Mesenchymal stem cell (in vitro differentiated cells and primary cell): ENCODE results near the gene HOXC9.

Source experiments
- DNase-seq: peaks from one replicate; pipeline ENCODE4 v3.0.0-alpha.2; 2013
- H2AFZ ChIP-seq: one replicate; pipeline ENCODE4 v1.6.1; 2013; ENCODE audit warnings: low read depth, mild to moderate bottlenecking, control low read depth, inconsistent platforms, low read length, moderate library complexity
- H2AK5ac ChIP-seq: 2 replicates; pipeline ENCODE4 v1.6.1; 2013; ENCODE audit warnings: low read length, moderate library complexity, mild to moderate bottlenecking, inconsistent platforms; ENCODE audit not compliant: severe bottlenecking
- H2BK120ac ChIP-seq: one replicate; pipeline ENCODE4 v1.6.1; 2013; ENCODE audit warnings: low read depth, mild to moderate bottlenecking, inconsistent platforms, low read length, moderate library complexity
- H2BK12ac ChIP-seq, 2 experiments: one replicate each; pipeline ENCODE4 v1.6.1; 2013; ENCODE audit warnings: inconsistent platforms in 2 of 2, low read length in 2 of 2, mild to moderate bottlenecking in 2 of 2, moderate library complexity in 2 of 2, control low read depth in 1 of 2
- H2BK15ac ChIP-seq: one replicate; pipeline ENCODE4 v1.6.1; 2013; ENCODE audit warnings: mild to moderate bottlenecking, low read depth, inconsistent platforms; ENCODE audit not compliant: poor library complexity, severe bottlenecking
- H2BK5ac ChIP-seq: 2 replicates; pipeline ENCODE4 v1.6.1; 2013; ENCODE audit warnings: low read depth, mild to moderate bottlenecking, low read length, control low read depth, inconsistent platforms; ENCODE audit not compliant: poor library complexity, severe bottlenecking
- H3K14ac ChIP-seq, 2 experiments: one replicate each; pipeline ENCODE4 v1.6.1; 2013; ENCODE audit warnings: inconsistent platforms in 2 of 2, low read length in 2 of 2, control low read depth in 1 of 2, mild to moderate bottlenecking in 1 of 2, moderate library complexity in 1 of 2
- H3K18ac ChIP-seq, 2 experiments: one replicate each; pipeline ENCODE4 v1.6.1; 2013; ENCODE audit warnings: inconsistent platforms in 2 of 2, low read length in 2 of 2, control low read depth in 1 of 2, low read depth in 1 of 2, mild to moderate bottlenecking in 1 of 2
- H3K23ac ChIP-seq, 2 experiments: one replicate each; pipeline ENCODE4 v1.6.1; 2013; ENCODE audit warnings: inconsistent platforms in 2 of 2, low read length in 2 of 2, mild to moderate bottlenecking in 2 of 2, moderate library complexity in 2 of 2, control low read depth in 1 of 2
- H3K27ac ChIP-seq: 2 replicates; pipeline ENCODE4 v1.5.1; 2013; ENCODE audit warnings: mild to moderate bottlenecking, moderate library complexity, low read length, control low read depth, inconsistent platforms; ENCODE audit not compliant: poor library complexity, severe bottlenecking
- H3K27me3 ChIP-seq, 2 experiments: 2 replicates each; pipeline versions ENCODE4 v1.6.1 to v1.7.0; 2013; ENCODE audit warnings: low read length in 2 of 2, mild to moderate bottlenecking in 2 of 2, moderate library complexity in 2 of 2, control low read depth in 1 of 2, inconsistent platforms in 1 of 2; ENCODE audit not compliant: control insufficient read depth in 1 of 2, insufficient read depth in 1 of 2
- H3K36me3 ChIP-seq, 2 experiments: 2 replicates each; pipeline versions ENCODE4 v1.6.1 to v1.7.0; 2013; ENCODE audit warnings: low read length in 2 of 2, control low read depth in 1 of 2, inconsistent platforms in 1 of 2, low read depth in 1 of 2, mild to moderate bottlenecking in 1 of 2; ENCODE audit not compliant: insufficient read depth in 2 of 2, control insufficient read depth in 1 of 2
- H3K4ac ChIP-seq, 2 experiments: one replicate each; pipeline ENCODE4 v1.6.1; 2013; ENCODE audit warnings: inconsistent platforms in 2 of 2, low read length in 2 of 2, mild to moderate bottlenecking in 2 of 2, moderate library complexity in 2 of 2, control low read depth in 1 of 2, low read depth in 1 of 2
- H3K4me1 ChIP-seq: 2 replicates; pipeline ENCODE4 v1.6.1; 2013; ENCODE audit warnings: low read depth, low read length, control low read depth; ENCODE audit not compliant: control insufficient read depth, insufficient read depth
- H3K4me2 ChIP-seq: 2 replicates; pipeline ENCODE4 v1.6.1; 2013; ENCODE audit warnings: low read length, mild to moderate bottlenecking, inconsistent platforms; ENCODE audit not compliant: poor library complexity, severe bottlenecking
- H3K4me3 ChIP-seq, 2 experiments: 2 replicates each; pipeline versions ENCODE4 v1.5.1 to v1.7.0; 2013; ENCODE audit warnings: low read length in 2 of 2, mild to moderate bottlenecking in 2 of 2, control low read depth in 1 of 2, low read depth in 1 of 2; ENCODE audit not compliant: insufficient read depth in 1 of 2
- H3K79me1 ChIP-seq: replicated peaks from 2 replicates; pipeline ENCODE4 v1.6.1; 2013; ENCODE audit warnings: mild to moderate bottlenecking, control low read depth, low read length, inconsistent platforms; ENCODE audit not compliant: poor library complexity, severe bottlenecking
- H3K9ac ChIP-seq: 2 replicates; pipeline ENCODE4 v1.7.0; 2013; ENCODE audit warnings: mild to moderate bottlenecking, low read length, moderate library complexity
- H3K9me3 ChIP-seq: 2 replicates; pipeline ENCODE4 v1.7.0; 2013; ENCODE audit warnings: mild to moderate bottlenecking, low read length; ENCODE audit not compliant: control insufficient read depth
- H4K8ac ChIP-seq: one replicate; pipeline ENCODE4 v1.6.1; 2013; ENCODE audit warnings: inconsistent platforms, mild to moderate bottlenecking, low read length, moderate library complexity
- H4K91ac ChIP-seq: one replicate; pipeline ENCODE4 v1.6.1; 2013; ENCODE audit warnings: mild to moderate bottlenecking, low read length, inconsistent platforms
- WGBS: methylation state at CpG from one replicate; pipeline ENCODE4 v1.1.7; 2013; ENCODE audit warnings: mixed read lengths; 5-methylcytosine and 5-hydroxymethylcytosine counted together

Gene HOXC9

GRCh38 chr12:54032086-54032619, 32.2 kb downstream of the HOXC9 start:
- peak overlapping the region; percentile 42 for H2AK5ac ChIP-seq
- H3K4me3 ChIP-seq: peak overlapping the region in 1 of 2 experiments; percentile 86
- H2BK12ac ChIP-seq: peak overlapping the region in 1 of 2 experiments; percentile 11
- H3K4me2 ChIP-seq: no peak overlapping the region
- H4K91ac ChIP-seq: peak overlapping the region; percentile 2
- H3K79me1 ChIP-seq: peaks cover 13% of the 10 kb centered on the region
- H4K8ac ChIP-seq: peak overlapping the region; percentile 21
- no peaks in the 10 kb centered on the region for H3K9me3 ChIP-seq
- H3K36me3 ChIP-seq: peaks cover 7 to 22% of the 10 kb centered on the region in 2 experiments
- no peak overlapping the region for H2BK120ac ChIP-seq
- H3K14ac ChIP-seq: no peak overlapping the region
- no peak overlapping the region for H2BK5ac ChIP-seq
- peak overlapping the region in 1 of 2 experiments; percentile 33 for H3K18ac ChIP-seq
- no peak for DNase-seq
- no peak overlapping the region for H2AFZ ChIP-seq
- peak overlapping the region in 1 of 2 experiments; percentile 52 for H3K4ac ChIP-seq
- no peaks in the 10 kb centered on the region for H3K27me3 ChIP-seq
- WGBS: 51% methylated on average over 6 of the region's 6 CpGs
- no peak overlapping the region for H2BK15ac ChIP-seq
- H3K23ac ChIP-seq: no peak overlapping the region
- H3K9ac ChIP-seq: peak overlapping the region; percentile 96
- H3K4me1 ChIP-seq: peaks cover 47% of the 10 kb centered on the region
- H3K27ac ChIP-seq: peak overlapping the region; percentile 20

GRCh38 chr12:54032627-54033100, 32.7 kb downstream of the HOXC9 start, which contains the start of gene HOXC5:
Gene HOXC5 (plus strand): TSS chr12:54033050. CDS start chr12:54033123, 73 bp downstream.
- Histone ChIP-seq H2BK120ac (no peak within 1 kb of the TSS), H3K23ac (peak within 1 kb of the TSS; percentile 67 to 99), H3K4me2 (peak within 1 kb of the TSS; percentile 84), H3K4me1 (peaks cover 46% of the 10 kb centered on the region), H2BK15ac (peak within 1 kb of the TSS; percentile 36), H4K8ac (peak within 1 kb of the TSS; percentile 24), H3K27me3 (no peaks in the 10 kb centered on the region), H3K9ac (peak within 1 kb of the TSS; percentile 96), H4K91ac (peak within 1 kb of the TSS; percentile 2), H3K27ac (peak within 1 kb of the TSS; percentile 45), H3K18ac (peak within 1 kb of the TSS; percentile 69 to 73), H3K79me1 (peaks cover 16% of the 10 kb centered on the region), H3K36me3 (peaks cover 7 to 21% of the 10 kb centered on the region in 2 experiments), H3K9me3 (no peaks in the 10 kb centered on the region), H3K4me3 (peak within 1 kb of the TSS; percentile 44 to 86), H3K4ac (peak within 1 kb of the TSS; percentile 26 to 52), H2AFZ (no peak within 1 kb of the TSS), H2AK5ac (peak within 1 kb of the TSS; percentile 42), H2BK12ac (peak within 1 kb of the TSS in 1 of 2 experiments; percentile 21), H2BK5ac (no peak within 1 kb of the TSS), H3K14ac (no peak within 1 kb of the TSS)
- DNase-seq: peak; percentile 82
- 10% methylated on average over 12 of the region's 12 CpGs for WGBS

- Histone ChIP-seq H3K9ac (peak overlapping the region; percentile 96), H2BK15ac (peak overlapping the region; percentile 36), H3K18ac (peak overlapping the region; percentile 69 to 73), H2AK5ac (no peak overlapping the region), H2BK120ac (no peak overlapping the region), H3K23ac (peak overlapping the region; percentile 67 to 99), H3K27me3 (peaks cover 0 to 4% of the 10 kb centered on the region in 2 experiments), H3K4me1 (peaks cover 46% of the 10 kb centered on the region), H2BK5ac (no peak overlapping the region), H2BK12ac (peak overlapping the region in 1 of 2 experiments; percentile 21), H3K9me3 (no peaks in the 10 kb centered on the region), H4K91ac (no peak overlapping the region), H3K79me1 (peaks cover 21% of the 10 kb centered on the region), H2AFZ (no peak overlapping the region), H3K14ac (no peak overlapping the region), H4K8ac (peak overlapping the region; percentile 24), H3K4me3 (peak overlapping the region; percentile 44 to 78), H3K4me2 (peak overlapping the region; percentile 84), H3K36me3 (peaks cover 7 to 21% of the 10 kb centered on the region in 2 experiments), H3K27ac (peak overlapping the region; percentile 45), H3K4ac (peak overlapping the region in 1 of 2 experiments; percentile 26)
- WGBS: 4% methylated on average over 48 of the region's 61 CpGs
- DNase-seq: peak; percentile 65
Observed at GRCh38 chr12:54033106-54033979, 33.4 kb downstream of the HOXC9 start.
